Measurements from ENCODE around the gene LRP10.

LRP10 gene

DNA sequence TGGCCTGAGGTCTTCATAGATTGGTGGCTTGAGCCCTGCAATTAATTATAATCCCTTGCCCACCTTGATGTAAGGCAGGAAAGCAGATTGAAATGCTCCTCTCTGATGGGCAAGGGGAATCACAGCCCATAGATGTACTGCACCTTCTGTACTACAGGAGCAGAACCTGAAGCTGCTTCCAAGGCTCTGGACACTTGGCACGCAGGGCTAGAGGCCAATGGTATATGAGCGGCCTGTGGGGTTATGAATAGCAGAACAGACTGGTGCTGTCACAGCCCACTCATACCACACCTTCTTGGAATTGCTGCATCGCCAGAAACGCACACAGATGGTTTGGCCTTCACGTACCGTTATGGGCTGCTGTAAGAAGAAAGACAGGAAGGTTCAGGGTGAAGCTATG lies 49.2 kb downstream of the LRP10 start:
- no peak for DNase-seq

DNA sequence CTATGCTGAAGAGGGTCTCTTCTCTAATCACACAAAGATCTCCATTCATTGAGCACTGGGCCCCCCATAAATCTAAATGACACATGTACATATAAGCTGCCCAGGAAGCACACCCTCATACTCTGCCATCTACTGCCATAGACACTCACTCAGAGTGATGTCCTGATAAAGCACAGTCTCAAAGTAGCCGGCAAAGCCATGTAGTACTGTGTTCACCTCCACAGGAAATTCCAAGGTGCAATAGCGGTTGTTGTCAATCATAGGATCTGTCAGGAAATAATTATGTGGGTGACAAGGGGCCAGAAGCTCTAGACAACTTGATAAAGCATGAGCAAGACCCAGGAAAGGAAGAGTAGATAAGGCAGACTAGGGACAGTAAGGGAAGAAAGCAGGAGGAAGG lies 50.8 kb downstream of the LRP10 start:
- no peak for DNase-seq

DNA sequence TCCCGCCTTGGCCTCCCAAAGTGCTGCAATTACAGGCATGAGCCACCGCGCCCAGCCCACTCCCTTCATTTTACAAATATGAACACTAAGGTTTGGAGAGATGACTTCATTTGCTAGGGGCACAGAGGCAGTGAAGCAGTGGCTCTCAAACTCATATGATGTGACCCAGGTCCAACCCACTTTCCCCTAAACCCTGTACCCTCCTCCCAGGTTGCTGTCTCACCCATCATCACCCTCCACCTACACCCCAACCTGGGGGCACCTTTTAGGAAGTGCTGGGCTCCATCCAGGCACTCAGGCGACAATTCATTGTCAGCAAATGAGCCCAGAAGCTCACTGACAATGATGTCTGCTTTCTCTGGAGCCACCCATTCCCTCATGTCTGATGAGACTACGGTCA lies 52.2 kb downstream of the LRP10 start:
- no peak for DNase-seq

DNA sequence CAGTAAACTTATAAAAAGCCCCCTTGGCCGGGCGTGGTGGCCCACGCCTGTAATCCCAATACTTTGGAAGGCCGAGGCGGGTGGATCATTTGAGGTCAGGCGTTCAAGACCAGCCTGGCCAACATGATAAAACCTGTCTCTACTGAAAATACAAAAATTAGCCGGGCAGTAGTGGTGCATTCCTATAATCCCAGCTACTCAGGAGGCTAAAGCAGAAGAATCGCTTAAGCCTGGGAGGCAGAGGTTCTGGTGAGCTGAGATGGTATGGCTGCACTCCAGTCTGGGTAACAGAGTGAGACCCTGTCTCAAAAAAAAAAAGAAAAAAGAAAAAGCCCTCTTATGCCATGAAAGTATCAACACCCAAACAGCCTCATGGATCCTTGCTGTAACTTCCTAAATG lies 54.0 kb downstream of the LRP10 start:
- DNase-seq = no peak

DNA sequence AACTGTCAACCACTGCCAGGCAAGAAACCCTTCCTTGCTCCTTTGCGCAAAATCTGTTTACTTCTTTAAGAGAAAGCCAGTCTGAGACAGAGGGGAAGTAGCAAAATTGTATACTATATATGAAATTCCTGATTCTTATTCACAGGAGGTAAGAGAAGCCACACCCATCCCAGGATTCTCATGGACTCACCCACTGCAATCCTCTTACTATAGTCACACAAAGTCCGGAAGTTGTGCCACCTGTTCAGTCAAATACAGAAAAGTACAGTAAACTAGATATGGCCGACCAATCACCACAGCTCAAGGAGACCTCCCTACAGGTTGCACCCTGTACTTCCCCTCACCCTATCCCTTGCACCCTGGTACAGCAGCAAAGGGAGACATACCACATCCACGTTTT lies 54.8 kb downstream of the LRP10 start:
- DNase-seq = no peak

DNA sequence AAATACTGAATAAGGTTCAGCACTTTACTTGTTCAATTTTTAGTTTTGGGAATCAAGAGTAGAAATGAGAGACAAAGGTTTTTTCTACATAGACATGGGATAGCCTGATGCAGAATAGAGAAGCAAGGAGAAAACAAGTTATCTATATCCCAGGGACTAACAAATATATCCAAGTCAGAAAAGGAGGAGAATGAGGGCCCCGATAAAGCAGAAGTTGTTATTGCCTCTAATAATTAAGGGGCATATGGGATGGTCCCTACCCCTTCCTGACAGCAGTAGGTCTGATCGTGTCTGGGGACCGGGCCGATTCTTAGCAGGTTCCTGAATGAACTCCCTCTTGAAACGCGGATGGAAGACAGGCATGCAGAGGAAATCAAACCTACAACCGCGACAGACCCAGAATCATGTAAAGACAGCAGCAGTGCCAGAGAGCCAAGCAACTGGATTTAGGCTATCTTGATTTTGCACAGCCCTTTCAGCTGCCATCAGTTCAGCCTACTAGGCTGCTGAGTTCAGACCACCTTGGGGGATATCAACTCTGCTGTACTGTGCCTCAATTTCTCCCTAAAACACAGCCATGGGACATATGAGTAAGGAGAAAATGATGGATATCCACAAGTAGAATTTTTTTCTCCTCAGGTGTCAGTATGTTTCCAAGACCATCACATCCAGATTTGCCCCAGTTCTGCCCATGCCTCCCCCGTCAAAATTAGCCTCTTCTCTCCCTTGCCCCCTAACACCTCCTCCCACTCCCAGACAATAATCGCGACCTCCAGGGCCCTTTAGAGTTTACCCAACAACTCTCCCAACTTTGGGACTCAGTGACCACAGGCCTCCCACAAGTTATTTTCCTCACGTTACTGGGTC lies 56.9 kb downstream of the LRP10 start:
- DNase-seq = no peak

DNA sequence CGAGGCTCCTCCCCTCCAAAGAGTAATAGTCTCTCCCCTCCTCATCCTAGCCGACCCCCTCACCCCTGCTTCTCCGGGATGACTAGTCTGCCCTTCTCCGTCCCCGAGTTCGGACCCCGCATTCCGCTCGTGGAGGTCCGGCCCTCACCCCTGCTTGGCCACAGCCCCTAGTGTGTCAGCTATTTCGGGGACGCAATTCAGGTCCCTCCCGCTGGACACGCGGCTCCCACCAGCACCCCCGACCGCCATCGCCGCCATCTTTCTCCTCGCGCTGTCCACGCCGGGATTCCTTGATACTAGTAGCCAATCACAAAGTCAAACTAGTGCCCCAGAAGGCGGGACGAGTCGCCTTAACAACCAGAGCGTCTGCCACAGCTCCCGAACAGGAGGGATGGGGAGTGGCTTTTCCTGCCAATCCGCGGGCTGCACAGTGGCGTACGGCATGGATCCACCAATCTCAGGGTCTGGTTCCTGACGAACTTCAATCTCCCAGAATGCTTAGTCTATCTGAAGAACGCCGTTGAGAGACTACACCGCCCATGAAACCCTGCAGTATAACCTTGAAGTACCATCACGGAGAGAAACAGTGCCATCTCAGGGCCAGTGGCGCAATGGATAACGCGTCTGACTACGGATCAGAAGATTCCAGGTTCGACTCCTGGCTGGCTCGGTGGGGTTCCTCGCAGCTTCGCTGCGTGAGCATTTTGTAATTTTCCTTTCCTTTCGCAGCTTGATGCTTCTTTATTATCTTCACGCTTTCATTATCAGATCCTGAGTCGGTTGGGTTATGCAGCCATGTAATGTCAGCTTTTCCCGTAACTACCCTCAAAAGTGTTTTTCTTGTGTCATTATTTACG lies 57.8 kb downstream of the LRP10 start, which contains the start of gene PRMT5:
TSS of gene PRMT5 (minus strand) at position 273 of the 857 bp plus-strand sequence. CDS start at position 258, 15 bp downstream.
- peak; percentile 96 for DNase-seq

GRCh38 chr14:22929961-22930364 lies 58.4 kb downstream of the LRP10 start:
- no peak for DNase-seq
